ENCODE measurements around the gene KLHL14. TPM values are rescaled to one million over a fixed set of nuclear protein-coding genes. Genes with fewer than 3 reads are reported as not detected.
"Not testable (repeated sequence)": the region's sequence is repeated elsewhere in the genome, so short reads cannot be mapped to it uniquely, and the experiment has no call there.

Gene KLHL14
- total RNA-seq, 1 donor from 2014 or later: 7.0 TPM

- H3K9me3 Mint-ChIP-seq (ENCODE audit: low read depth): peaks cover 25% of the 10 kb centered on the region
- no peak for DNase-seq (ENCODE audit: low spot score, unreplicated experiment)
- no peak overlapping the region for H3K4me3 Mint-ChIP-seq (ENCODE audit: low read depth)
- H3K36me3 Mint-ChIP-seq (ENCODE audit: insufficient read depth): peaks cover 1% of the 10 kb centered on the region
- no peaks in the 10 kb centered on the region for H3K27me3 Mint-ChIP-seq
- TF ChIP-seq CTCF (IDR thresholded peaks at IDR 0.05; ENCODE audit: unreplicated experiment): no peak
- H3K27ac Mint-ChIP-seq: no peak overlapping the region
- H3K4me1 Mint-ChIP-seq (ENCODE audit: low read depth): peaks cover 5% of the 10 kb centered on the region
Observed at GRCh38 chr18:32661486-32662299, 111.1 kb downstream of the KLHL14 start.

- H3K9me3 Mint-ChIP-seq (ENCODE audit: low read depth): peaks cover 25% of the 10 kb centered on the region
- not testable (repeated sequence) for H3K27me3 Mint-ChIP-seq
Observed at GRCh38 chr18:32654507-32654906, 118.3 kb downstream of the KLHL14 start.

DNA sequence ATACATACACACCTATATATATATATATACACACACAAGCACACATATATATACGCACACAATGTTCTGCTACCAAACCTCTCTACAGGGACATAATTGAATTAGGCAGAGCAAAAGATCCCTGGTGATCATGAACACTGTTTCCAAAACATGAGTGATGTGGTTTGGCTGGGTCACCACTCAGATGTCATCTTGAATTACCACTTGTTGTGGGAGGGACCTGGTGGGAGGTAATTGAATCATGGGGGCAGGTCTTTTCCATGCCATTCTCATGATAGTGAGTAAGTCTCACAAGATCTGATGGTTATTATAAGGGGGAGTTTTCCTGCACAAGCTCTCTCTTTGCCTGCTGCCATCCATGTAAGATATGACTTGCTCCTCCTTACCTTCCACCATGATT, 135.2 kb downstream of the KLHL14 start:
- not testable (repeated sequence) for H3K9me3 Mint-ChIP-seq (ENCODE audit: low read depth); H3K27me3 Mint-ChIP-seq; H3K4me3 Mint-ChIP-seq (ENCODE audit: low read depth); H3K4me1 Mint-ChIP-seq (ENCODE audit: low read depth); H3K36me3 Mint-ChIP-seq (ENCODE audit: insufficient read depth); DNase-seq (ENCODE audit: low spot score, unreplicated experiment); H3K27ac Mint-ChIP-seq

More at GRCh38 chr18:32654507-32654906, 118.3 kb downstream of the KLHL14 start:
- not testable (repeated sequence) for H3K27ac Mint-ChIP-seq; DNase-seq (ENCODE audit: low spot score, unreplicated experiment); H3K4me3 Mint-ChIP-seq (ENCODE audit: low read depth); H3K36me3 Mint-ChIP-seq (ENCODE audit: insufficient read depth); H3K4me1 Mint-ChIP-seq (ENCODE audit: low read depth)

- no peak for DNase-seq (ENCODE audit: low spot score, unreplicated experiment)
- Mint-ChIP-seq H3K27ac (no peak overlapping the region), H3K9me3 (ENCODE audit: low read depth) (no peaks in the 10 kb centered on the region), H3K36me3 (ENCODE audit: insufficient read depth) (no peaks in the 10 kb centered on the region), H3K27me3 (no peaks in the 10 kb centered on the region), H3K4me3 (ENCODE audit: low read depth) (no peak overlapping the region), H3K4me1 (ENCODE audit: low read depth) (no peaks in the 10 kb centered on the region)
- TF ChIP-seq CTCF (IDR thresholded peaks at IDR 0.05; ENCODE audit: unreplicated experiment): no peak
Observed at GRCh38 chr18:32637226-32637625, 135.6 kb downstream of the KLHL14 start.

DNA sequence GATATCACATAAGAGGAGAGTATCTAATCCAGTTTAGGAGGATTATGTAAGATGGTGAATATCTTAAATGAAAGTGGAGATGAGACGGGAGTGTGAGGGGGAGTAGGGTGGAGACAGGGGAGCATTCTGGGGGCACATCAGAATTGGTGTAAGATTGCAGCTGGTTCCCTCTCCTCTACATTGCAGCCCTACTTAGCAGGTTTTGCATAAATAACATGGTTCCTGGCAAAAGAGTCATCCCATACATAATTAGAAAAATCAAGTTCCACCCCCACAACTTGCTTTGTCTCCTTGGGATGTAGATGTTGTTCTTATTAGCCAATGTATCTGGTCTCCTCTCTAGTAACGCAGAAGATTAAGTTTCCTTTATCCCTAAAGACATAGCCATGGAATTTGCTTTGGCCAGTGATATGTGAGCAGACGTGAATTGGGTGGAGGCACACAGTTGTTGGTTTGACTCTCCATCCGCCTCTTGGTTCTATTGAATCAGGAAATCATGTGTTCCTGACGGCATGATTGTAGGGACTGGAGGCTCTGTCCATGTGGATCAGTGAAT, 137.9 kb downstream of the KLHL14 start:
- no peaks in the 10 kb centered on the region for H3K27me3 Mint-ChIP-seq

More for the DNA sequence above, 137.9 kb downstream of the KLHL14 start:
- Mint-ChIP-seq H3K27ac (no peak overlapping the region), H3K36me3 (ENCODE audit: insufficient read depth) (no peaks in the 10 kb centered on the region), H3K9me3 (ENCODE audit: low read depth) (no peaks in the 10 kb centered on the region), H3K4me1 (ENCODE audit: low read depth) (no peaks in the 10 kb centered on the region), H3K4me3 (ENCODE audit: low read depth) (no peak overlapping the region)
- no peak for TF ChIP-seq CTCF (IDR thresholded peaks at IDR 0.05; ENCODE audit: unreplicated experiment)
- DNase-seq (ENCODE audit: low spot score, unreplicated experiment): no peak
